NCI-H2107 (cell line): ENCODE results near the gene ELF4.

Experiments
- DNase-seq: peaks from one replicate; lab custom pipeline; 2025; lab: John Stamatoyannopoulos, UW

ELF4 gene

DNA sequence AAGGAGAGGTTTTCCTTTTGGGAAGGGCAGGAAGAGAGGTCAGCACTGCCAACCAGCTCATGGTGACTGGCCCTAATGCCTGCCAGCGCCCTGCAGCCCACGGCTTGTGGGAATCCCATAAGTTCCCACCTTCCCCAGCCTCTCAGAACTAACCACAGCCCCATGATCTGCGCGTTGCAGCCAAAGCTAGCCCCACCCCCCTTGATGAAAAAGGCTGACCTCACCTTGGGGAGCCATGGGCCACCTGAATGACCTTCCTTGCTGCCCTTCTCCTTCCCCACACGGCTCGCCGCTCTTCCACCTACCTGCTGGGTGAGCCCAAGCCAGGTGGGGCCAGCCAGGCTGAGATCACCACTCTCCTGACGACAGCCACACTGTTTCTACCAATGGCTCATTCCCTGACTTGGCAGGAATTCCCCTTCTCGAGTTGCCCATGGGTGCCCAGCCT lies 3.9 kb upstream of the ELF4 start:
- no peak for DNase-seq

GRCh38 chrX:130111220-130112154 lies 1.2 kb upstream of the ELF4 start:
- no peak for DNase-seq

DNA sequence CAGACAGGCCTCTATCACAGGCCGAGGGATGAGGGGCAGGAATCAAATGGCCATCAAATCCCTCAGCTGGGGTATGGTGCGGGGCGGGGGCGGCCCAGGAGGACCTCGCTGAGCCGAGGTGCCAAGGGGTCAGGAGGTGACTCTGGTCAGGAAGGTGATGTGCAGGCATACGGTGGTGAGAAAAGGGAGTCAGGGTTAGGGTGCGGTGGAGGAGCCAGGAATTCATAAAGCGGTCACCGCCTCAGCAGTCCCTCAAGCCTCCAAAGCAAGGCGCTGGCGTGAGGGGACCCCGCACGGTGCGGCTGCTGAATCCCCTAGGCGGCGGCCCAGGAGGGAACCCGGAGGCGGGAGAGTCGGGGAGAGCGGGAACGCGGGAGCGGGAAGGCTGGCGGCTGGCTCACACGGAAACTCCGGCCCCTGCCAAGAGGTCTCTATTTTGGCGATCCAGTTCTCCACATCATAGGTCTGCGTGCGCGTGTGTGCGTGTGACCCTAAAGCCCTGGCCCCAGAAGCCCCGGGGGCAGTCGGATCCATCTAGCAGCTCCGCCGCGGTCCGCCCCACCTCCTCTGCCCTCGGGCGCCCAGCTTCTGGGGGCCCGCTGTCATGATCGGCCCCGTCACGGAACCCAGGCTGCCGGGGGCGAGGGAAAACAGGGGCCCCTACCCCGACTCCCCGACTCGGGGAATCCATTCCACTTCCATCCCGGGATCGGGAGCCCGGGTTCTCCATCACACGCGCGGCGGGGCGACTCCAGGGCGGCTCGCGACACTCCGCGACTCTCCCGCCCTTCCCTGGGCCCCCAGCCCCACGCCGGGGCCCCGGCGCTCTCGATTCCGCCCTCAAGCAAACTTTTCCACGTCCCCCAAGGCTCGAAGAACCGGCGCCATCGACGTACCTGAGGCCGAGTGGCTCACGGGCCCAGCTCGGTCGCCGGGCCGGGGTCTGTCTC lies 593 bp downstream of the ELF4 start:
- no peak for DNase-seq

DNA sequence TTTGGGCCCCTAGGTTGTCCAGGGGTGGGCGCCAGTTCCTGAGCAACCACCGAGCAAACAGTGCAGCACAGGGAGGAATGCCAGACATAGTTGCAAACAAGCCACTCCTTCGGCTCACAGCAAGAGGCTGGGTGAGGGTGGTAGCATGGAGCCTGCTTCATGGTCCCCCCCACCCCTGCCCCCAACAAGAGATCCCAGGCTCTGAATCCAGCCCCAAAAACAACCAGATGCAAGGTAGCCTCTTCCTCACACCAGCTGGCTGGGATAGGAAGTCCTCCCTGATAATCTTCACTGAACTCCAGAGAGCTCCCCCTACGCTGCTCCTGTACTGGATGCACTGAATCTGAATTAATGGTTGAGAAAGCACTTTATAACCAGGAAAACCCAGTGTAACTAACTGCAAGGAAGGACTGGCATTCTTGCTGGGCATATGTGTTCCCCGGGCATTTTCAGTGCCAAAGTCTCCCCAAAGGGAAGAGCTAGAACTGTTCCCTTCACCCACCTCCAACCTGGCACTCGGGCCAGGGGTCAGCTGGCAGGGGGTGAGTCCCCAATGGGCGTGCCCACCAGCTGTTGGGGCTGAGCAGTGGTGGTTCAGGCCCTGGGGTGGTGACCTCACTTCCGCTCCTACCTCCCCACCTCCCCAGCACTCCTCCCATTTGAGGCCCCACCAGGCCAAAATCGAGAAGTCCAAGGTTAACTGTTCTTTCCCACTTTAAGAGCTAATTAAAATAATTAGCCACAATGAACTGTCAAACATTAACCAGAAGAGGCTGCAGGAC lies 1.5 kb downstream of the ELF4 start:
- no peak for DNase-seq

DNA sequence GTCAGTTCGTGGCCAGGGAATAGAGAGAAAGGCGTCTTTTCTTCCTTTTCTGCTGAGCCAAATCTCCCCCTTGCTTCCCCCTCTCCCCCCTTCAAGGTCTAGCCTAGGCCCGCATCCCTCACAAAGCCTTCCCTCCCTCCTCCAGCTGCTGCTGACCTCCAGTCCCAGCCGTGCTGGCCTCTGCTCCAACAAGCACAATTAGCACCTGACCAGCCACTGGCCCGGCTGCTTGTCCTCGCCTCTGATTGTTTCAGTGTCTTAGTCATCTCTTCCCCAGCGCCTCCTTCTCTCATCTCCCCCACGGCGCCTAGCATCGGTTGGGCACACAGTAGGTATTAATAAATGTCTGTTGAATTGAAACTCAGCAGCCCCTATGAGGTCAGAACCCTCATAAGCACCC lies 4.2 kb downstream of the ELF4 start:
- no peak for DNase-seq

DNA sequence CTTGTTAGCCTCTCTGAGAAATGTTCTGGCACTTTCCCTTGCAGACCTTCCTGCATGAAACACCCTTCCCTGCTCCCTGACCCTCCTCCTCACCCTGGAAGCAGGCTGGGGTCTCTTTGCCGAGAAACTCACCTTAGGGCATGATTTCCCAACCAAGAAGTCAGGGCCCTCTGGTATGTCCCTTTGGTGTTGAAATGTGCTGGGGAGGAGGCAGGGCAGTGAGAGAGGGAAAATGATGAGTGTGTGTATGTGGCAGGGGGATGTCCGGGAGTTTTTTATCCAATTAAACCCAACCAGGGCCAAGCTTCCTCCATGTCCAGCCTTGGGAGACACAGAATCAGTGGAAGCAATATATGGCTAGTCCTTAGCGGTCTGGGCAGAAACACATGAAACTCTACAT lies 5.1 kb downstream of the ELF4 start:
- DNase-seq, result no peak

- no peak for DNase-seq
These were observed 6.7 kb downstream of the ELF4 start for GRCh38 chrX:130103605-130104004.

GRCh38 chrX:130100180-130100579 lies 10.1 kb downstream of the ELF4 start:
- DNase-seq, result no peak

DNA sequence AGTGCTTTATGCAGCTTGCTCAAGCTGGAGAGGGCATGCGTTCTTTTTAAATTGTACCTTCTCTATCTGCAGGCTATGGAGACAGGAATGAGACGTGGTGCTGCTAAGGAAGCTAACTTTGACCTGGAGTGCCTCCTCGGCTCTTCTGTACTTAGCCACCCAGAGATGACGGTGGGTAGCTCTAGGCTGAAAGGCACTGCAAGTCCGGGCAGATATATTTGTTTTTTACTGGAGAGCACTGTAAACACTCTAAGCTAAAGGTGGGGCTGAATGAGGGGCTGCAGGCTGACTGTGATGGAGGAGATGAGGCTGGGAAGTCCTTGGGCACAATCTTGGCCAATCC lies 12.1 kb downstream of the ELF4 start:
- no peak for DNase-seq

GRCh38 chrX:130097507-130098209 lies 12.6 kb downstream of the ELF4 start:
- DNase-seq, result no peak

- no peak for DNase-seq
These were observed 14.9 kb downstream of the ELF4 start for GRCh38 chrX:130095249-130096030.

- no peak for DNase-seq
These were observed 15.6 kb downstream of the ELF4 start for GRCh38 chrX:130094696-130095095.

DNA sequence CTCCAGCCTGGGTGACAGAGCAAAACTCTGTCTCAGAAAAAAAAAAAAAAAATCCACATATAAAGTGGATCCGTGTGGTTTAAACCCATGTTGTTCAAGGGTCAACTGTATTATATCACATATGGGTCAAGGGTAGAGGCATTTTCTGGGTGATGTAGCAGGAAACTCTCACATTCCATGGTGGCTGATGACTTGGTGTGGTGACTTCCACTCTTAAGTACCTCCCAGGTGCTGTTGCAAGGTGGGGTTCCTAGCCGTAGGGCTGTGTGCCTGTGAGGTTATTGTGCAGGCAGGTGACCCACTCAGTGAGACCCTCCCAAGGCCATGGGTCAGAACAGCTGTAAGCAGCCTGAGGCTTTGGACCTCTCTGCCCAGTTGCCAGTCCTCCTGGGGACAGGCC lies 17.0 kb downstream of the ELF4 start:
- no peak for DNase-seq

DNA sequence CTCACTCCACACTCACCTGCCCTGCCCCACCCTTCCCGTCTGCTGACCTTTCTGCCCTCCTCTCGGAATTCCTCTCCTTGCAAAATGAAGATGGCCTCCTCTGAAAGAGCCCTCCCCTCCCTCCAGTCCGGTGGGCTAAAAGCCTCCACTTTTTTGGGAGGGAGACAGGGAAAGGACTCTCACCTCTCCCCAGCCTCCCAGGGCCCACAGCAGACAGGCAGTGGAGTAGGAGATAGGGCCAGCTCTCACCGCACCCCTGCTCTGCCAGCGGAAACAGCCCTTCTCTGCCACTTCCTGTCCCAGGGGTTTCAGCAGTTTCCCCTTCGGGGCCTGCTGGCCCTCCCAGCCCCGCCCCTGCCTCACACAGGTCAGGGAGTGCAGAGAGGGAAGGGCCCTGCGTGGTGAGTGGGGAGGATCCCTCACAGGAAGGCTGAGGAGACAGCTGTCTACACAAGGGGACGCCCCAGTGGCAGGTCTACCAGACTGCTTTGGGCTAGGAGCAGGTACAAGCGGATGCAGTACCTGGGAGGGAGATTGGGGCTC lies 18.2 kb downstream of the ELF4 start:
- no peak for DNase-seq

DNA sequence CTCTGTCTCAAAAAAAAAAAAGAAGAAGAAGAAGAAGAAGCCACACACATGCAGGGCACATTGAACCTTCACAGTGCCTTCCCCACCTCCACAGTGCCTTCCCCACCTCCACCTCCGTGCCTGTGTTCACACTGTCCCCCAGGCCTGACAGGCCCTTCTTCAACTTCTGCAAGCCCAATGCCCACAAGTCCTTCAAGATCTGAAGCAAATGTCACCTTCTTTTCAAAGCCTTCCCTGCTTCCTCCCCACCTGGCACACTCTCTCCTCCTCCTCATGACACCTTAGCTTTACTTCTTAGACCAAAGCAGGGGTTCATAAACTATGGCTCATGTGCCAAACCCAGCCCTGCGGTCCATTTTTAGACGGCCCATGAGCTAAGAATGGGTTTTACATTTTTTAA lies 19.9 kb downstream of the ELF4 start:
- no peak for DNase-seq

GRCh38 chrX:130086447-130087206 lies 23.7 kb downstream of the ELF4 start:
- DNase-seq, result peak; percentile 80

GRCh38 chrX:130085551-130086446 lies 24.5 kb downstream of the ELF4 start:
- no peak for DNase-seq

- no peak for DNase-seq
These were observed 25.6 kb downstream of the ELF4 start for GRCh38 chrX:130084631-130085237.
